HG02981 (cell line): ENCODE results near the gene ATP1B2.
A peak's percentile ranks its signal among the peaks of the same experiment; 100 is the strongest.

Experiments
- ATAC-seq: cut with Tn5 transposase; IDR thresholded peaks from one replicate; pipeline ENCODE4 v1.9.1; 2021; ENCODE audit warnings: mild to moderate bottlenecking, moderate library complexity; ENCODE audit not compliant: unreplicated experiment

Gene ATP1B2

DNA sequence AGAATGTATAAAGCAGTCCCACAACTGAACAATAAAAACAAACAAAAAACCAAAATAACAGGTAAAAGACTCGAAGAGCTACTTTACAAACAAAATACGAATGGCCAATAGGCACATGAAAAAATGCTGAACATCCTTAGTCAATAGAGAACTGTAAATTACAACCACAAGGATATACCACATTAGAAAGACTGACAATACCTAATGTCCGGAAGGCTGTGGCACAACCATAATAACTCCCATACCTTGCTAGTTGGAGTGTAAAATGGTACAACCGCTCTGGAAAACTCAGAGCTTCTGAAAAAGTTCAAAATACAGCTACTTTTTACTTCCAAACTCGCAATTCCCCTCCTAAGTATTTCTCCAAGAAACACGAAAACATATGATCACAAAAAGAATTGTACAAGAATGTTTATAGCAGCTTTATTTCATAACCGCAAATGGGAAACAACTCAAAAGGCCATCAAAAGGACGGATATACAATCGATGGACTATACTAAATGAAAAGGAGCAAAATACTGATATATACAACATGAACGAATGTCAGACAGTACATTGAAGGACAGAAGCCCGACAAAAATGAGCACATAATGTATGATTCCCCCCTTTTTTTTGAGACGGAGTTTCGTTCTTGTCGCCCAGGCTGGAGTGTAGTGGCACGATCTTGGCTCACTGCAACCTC is 34.3 kb downstream of the ATP1B2 start:
- ATAC-seq = no peak

DNA sequence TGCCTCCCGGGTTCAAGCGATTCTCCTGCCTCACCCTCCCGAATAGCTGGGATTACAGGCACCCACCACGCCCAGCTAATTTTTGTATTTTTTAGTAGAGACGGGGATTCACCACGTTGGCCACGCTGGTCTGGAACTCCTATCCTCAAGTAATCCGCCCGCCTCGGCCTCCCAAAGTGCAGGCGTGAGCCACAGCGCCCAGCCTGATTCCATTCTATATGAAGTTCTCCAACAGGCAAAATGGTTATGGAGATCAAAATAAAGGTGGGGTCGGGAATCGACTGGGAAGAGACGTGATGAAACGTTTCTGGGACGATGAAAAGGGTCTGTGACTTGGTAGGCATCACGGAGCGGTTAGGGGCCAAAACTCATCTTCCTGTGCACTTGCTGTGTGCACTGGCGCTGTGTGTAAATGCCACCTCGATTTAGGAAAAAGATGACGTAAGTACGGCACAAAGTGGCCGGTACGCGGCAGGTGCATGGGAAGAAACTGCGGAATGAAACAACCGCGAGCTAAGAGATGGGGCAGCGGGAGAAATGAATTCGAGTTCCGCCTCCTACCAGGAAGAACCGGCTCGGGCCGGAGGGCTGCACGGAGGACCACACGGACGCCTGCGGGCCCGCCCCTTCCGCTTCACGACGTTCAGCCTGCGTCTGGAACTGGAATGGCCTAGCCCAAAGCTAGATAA is 35.0 kb downstream of the ATP1B2 start:
- peak; percentile 48 for ATAC-seq

DNA sequence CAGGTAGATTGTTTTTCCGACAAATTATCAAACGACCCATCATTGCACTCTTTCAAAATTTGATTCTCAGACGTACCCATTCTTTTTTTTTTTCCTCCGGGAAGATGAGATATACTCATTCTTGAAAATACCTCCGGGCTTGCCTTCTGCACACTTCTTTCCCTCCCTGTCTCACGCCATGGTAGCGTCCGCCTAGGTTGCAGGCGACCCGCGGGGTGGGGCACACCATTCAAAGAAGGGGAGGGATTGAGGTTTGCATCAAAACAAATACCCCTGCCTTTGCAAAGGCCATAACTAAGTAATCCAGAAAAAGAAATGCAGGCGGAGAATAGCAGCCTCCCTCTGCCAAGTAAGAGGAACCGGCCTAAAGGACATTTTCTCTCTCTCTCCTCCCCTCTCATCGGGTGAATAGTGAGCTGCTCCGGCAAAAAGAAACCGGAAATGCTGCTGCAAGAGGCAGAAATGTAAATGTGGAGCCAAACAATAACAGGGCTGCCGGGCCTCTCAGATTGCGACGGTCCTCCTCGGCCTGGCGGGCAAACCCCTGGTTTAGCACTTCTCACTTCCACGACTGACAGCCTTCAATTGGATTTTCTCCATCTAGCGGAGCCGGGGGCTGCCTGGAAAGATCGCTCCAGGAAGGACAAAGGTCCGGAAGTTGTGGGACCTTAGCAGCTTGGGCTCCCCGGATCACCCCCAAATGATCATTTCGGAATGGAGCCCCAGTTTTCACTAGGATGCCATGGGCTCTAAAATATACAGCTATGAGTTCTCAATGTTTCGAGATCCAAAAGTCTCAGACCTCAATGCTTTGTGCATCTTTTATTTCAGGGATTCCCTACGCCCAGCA is 35.7 kb downstream of the ATP1B2 start:
- peak; percentile 41 for ATAC-seq

DNA sequence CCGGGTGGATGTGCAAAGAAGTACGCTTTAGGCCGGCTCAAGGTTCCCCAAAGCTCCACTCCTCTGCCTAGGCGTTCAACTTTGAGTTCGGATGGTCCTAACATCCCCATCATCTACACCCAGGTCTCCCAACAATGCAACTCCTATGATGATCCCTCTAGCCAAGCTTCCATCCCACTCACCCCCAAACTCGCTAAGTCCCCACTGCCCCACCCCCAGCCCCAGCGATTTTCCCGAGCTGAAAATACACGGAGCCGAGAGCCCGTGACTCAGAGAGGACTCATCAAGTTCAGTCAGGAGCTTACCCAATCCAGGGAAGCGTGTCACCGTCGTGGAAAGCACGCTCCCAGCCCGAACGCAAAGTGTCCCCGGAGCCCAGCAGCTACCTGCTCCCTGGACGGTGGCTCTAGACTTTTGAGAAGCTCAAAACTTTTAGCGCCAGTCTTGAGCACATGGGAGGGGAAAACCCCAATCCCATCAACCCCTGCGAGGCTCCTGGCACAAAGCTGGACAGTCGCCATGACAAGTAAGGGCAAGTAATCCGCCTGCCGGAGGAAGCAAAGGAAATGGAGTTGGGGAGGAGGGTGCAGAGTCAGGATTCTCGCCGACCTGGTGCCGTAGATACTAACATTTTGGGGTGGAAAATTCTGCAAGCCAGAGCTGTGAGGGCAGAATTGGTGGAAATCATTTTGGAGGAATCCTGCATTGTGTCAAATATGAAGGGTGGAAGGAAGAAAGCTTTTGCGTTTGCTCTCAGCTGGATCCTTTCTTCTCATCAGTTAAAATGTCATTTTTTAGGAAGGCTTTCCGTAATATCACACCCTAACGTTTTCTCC is 36.6 kb downstream of the ATP1B2 start, which contains the start of gene TP53:
TSS of gene TP53 (minus strand) at position 419 of the 836 bp plus-strand sequence. CDS start 10,896 bp downstream, outside the sequence.
- ATAC-seq = no peak

DNA sequence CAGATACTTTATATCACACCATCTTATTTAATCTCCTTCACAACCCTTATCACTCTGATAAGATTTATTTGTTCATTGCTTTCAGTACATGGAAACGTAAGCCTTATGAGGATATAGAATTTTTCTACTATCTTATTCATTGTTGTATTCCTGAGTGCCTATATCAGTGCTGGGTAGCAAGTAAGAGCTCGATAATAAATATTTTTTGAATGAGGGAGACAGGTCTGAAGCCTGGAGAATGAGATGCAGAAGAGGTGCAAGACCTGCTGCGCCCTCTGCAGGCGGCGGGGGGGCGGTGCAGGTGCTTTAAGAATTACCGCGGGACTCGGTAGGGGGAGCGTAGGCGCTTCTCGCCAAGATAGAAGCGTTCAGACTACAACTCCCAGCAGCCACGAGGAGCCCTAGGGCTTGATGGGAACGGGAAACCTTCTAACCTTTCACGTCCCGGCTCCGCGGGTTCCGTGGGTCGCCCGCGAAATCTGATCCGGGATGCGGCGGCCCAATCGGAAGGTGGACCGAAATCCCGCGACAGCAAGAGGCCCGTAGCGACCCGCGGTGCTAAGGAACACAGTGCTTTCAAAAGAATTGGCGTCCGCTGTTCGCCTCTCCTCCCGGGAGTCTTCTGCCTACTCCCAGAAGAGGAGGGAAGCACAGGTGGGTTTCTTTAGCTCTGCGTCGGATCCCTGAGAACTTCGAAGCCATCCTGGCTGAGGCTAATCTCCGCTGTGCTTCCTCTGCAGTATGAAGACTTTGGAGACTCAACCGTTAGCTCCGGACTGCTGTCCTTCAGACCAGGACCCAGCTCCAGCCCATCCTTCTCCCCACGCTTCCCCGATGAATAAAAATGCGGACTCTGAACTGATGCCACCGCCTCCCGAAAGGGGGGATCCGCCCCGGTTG is 37.4 kb downstream of the ATP1B2 start, which contains the start of gene WRAP53:
TSS of gene WRAP53 (plus strand) at position 570 of the 900 bp plus-strand sequence. CDS start at position 742, 172 bp downstream.
- peak; percentile 75 for ATAC-seq

DNA sequence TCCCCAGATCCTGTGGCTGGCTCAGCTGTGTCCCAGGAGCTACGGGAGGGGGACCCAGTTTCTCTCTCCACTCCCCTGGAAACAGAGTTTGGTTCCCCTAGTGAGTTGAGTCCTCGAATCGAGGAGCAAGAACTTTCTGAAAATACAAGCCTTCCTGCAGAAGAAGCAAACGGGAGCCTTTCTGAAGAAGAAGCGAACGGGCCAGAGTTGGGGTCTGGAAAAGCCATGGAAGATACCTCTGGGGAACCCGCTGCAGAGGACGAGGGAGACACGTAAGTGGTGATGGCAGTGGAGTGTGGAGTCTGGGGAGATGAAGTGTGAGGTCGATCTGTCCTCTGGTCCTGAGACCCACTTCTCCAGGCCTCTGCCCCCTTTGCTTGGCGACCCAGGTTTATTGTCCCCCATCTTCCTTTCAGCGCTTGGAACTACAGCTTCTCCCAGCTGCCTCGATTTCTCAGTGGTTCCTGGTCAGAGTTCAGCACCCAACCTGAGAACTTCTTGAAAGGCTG is 38.1 kb downstream of the ATP1B2 start:
- no peak for ATAC-seq

DNA sequence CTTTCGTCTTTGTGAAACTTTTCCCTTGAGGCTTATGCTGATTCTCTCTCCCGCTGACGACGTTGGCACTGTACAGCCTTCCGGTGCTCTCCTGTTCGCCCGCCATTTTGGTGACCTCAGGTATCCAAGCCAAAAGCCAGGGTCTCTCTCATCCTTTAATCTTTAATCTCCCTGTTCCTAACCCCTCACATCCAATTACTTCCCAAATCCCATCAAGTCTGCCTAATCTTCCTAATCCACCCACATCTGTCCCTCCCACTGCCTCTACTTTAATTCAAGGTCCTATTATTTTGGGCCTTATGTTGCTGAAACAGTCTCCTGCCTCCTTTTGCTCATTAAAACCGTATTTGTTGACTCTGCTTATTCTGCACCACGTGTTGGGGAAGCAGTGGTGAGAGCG is 44.9 kb downstream of the ATP1B2 start:
- no peak for ATAC-seq

DNA sequence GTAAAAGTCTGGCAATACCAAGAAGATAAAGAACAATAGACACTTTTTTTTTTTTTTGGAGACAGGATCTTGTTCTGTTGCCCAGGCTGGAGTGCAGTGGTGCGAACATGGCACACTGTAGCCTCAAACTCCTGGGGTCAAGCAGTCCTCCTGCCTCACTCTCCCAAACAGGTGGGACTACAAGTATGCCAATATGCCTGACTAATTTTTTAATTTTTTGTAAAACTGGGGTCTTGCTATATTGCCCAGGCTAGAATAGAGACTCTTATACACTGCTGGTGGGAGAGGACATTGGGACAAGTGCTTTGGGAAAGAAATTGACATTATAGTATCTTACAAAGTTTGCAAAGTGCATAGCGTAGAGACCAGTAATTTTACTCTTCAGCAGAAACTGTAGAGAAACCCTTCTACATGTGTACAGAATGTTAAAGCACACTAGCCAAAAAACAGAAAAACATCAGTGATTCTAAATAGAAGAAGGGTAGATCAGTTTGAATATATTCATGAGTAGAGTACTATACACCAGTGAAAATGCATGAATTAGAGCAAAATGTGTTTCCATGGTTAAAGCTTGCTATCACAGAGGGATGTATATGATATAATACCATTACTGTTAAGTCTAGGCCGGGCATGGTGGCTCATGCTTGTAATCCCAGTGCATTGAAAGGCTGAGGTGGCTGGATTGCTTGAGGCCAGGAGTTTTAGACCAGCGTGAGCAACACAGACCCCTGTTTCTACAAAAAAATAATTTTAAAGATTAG is 47.3 kb downstream of the ATP1B2 start:
- ATAC-seq = no peak

DNA sequence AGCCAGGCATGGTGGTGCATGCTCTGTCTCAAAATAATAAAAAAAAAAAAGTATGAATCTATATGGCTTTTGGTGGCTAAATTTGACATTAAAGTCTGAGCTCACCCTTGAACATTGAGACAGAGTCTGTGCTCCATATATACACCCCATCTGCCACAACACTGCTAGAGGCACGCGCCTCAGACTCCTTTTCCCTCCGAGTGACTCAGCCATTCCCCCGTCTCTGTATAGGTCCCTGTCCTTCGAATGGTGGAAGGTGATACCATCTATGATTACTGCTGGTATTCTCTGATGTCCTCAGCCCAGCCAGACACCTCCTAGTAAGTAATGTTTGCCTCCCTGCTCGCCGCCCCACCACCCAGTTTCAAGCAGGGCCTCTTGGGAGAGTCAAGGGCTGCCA is 49.8 kb downstream of the ATP1B2 start:
- no peak for ATAC-seq

DNA sequence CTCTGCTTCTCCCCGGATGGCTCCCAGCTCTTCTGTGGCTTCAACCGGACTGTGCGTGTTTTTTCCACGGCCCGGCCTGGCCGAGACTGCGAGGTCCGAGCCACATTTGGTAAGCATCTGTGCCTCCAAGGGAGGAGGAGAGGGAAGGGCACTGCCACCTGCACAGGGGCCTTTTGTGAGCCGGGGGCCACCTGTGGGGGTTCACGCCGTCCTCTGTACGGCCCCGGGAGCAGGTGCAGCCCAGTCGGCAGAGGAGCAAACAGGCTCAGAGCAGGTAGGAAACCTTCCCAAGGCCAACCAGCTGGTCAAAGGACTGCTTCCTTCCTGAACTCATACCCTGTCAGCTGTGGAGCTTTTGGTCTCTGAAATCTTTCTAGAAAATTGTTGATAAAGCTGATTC is 51.0 kb downstream of the ATP1B2 start:
- no peak for ATAC-seq

DNA sequence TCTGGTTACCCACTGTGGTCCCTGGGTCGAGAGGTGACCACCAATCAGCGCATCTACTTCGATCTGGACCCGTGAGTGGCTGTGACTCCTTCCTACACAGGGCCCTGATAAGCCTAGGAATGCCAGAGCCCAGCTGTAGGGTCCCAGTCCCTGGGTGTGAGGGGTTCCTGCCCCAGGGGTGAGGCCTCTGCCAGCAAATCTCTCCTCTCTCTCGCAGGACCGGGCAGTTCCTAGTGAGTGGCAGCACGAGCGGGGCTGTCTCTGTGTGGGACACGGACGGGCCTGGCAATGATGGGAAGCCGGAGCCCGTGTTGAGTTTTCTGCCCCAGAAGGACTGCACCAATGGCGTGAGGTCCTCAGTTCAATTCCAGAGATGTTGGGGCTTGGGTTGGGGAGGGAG is 52.0 kb downstream of the ATP1B2 start:
- ATAC-seq = no peak

DNA sequence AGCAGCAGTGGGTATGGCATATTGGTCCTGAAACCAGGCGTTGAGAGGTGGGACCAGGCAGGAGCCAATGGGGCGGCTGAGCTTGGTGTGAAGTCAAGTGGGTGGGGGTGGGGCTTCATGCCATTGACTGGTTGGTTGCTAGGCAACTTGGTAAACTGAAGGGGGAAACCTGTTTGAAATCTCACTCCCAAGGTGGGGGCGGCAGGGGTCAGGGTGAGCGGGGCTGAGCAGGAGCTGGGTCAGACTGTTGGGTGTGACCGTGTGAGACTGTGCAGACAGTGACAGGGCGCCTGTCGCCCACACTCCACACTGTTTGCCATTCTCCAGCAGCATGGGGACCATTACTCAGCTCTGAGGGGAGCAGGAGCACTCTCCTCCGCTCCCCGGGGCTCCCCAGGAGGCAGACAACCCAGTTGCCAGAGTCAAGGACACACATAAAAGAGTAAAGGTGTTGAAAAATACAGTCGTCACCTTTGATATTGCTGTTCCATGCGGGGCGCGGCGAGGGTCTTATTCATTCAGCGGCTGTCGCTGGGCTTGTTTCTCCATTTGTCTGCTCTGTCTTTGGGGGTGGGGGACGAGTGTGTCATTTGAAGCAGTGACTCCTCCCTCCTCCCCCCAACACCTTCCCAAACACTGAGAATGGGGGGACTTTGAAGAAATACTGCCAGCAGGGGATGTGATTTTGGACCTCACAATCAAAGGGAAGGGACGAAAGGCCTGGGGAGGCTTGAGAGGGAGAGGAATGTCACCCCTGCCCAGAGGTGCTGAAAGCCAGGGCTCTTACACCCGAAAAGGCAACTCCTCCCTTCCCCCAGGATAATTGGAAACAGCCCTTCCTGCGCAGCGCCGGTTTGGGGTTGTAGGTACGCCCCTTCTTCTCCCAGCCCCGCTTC is 53.1 kb downstream of the ATP1B2 start:
- ATAC-seq = no peak

DNA sequence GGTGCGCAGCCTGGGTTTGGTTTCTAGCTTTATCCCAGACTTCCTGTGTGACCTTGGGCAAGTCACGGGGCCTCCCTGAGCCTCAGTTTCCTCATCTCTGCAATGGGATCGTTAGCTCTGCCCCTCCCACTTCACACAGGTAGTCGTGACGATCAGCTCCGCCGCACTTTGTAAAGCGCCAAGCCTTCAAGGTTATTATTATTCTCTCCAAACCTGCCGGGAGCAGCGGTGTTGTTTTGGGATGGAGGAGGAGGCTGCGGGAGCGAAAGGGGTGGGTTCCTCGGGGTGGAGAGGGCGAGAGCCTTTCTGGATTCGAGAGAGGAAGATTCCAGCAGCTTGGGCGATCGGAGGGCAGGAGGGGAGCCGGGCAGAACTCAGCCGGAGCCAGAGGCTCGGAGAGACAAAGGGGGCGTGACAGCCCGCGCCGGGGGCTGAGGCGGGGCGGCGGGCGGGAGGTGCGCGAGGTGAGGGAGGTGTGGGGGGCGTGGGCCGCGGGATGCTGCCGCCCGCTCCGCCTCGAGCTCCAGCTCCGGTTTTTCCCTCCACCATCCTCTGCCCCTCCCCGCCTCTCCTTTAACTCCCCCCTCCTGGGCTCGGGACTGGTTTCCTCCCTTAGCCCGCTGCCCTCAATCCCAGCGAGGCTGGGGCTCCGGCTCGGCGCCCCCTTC is 54.0 kb downstream of the ATP1B2 start, which contains the start of gene EFNB3:
TSS of gene EFNB3 (plus strand) at position 602 of the 668 bp plus-strand sequence. CDS start 397 bp downstream, outside the sequence.
- no peak for ATAC-seq

DNA sequence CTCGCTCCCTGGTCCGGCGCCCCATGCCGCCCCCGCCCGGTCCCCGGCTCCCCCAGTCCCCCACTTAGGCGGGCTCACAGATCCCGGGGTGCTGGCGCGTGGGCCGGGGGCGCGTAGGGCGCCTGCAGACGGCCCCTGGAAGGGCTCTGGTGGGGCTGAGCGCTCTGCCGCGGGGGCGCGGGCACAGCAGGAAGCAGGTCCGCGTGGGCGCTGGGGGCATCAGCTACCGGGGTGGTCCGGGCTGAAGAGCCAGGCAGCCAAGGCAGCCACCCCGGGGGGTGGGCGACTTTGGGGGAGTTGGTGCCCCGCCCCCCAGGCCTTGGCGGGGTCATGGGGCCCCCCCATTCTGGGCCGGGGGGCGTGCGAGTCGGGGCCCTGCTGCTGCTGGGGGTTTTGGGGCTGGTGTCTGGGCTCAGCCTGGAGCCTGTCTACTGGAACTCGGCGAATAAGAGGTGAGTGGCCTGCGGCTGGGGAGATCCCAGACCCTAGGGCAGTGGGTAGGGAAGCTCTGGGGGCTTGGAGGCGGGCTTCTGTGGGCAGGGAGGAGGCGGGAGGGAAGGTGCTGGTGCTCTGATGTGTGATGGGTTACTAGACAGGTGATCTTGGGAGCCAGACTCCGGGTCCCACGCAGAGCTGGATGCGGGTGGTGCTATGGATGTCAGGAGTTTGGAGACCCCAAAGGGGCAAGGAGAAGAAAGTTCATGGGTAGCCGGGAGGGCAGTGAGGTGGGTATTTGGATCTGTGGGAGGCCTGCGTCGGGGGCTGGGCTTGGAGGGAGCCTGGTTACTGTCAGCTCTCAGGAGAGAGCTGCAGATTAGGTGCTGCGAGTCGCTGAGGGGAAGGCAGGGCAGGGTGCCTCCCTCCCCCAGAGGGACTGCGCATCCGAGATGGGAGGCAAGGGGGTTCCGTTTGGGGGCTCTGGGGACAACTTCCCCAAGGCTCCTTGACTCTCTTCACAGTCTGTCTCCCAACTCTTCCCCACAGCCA is 54.8 kb downstream of the ATP1B2 start:
- ATAC-seq = no peak

DNA sequence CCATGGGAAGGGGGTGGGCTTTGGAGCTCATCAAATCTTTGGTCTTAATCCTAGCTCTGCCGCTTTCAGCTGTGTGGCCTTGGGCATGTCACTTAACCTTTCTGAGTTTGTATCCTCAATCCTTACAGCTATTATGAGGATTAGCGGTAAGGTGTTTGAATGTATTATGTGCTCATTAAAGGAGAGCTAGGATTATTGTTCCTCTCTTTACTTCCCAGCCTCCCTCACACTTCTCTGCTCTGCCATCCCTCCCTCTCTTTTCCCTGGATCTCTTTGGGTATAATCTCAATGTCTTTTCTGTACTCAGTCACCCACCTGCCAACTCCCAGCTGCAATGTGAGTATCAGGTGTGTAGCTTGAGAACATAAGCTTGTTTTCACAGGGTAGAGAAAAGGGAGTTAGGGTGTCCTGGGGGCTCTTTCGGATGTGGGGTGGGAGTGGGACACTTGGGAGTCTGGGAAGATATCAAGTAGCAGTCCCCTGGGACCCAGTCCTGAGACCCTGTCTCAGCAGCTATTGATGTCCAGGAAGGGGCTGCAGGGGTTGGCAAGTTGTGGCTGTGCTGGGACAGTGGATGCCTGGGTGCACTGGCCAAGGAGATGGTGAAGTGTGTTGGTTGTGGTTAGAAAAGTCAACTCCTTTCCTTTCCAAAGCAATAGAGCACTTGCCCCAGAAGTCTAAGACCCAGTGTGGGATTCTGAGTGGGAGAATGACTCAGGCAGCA is 56.1 kb downstream of the ATP1B2 start:
- ATAC-seq = no peak
